Left renal pelvis (tissue), 4 donors: ENCODE measurements around the gene MAGOHB. TPM values are rescaled to one million over a fixed set of nuclear protein-coding genes. Genes with fewer than 3 reads are reported as not detected.
"Not testable (repeated sequence)": the region's sequence is repeated elsewhere in the genome, so short reads cannot be mapped to it uniquely, and the experiment has no call there.

Experiments used
- DNase-seq, 4 donors: peaks; one replicate each; pipeline ENCODE4 v3.0.0-alpha.2; 2013; ENCODE audit warnings: low read depth in 4 of 4, low spot score in 3 of 4
- polyA plus RNA-seq, 4 donors: library from polyadenylated mRNA; unstranded; fragments of 120-200 nt; gene quantifications; one replicate each; pipeline ENCODE4 v1.2.1, GENCODE V29; 2013; ENCODE audit not compliant: insufficient read length in 4 of 4

The MAGOHB gene
- 10 to 100 TPM; 38.5 to 50.0 (median 41.1) TPM for polyA plus RNA-seq

DNA sequence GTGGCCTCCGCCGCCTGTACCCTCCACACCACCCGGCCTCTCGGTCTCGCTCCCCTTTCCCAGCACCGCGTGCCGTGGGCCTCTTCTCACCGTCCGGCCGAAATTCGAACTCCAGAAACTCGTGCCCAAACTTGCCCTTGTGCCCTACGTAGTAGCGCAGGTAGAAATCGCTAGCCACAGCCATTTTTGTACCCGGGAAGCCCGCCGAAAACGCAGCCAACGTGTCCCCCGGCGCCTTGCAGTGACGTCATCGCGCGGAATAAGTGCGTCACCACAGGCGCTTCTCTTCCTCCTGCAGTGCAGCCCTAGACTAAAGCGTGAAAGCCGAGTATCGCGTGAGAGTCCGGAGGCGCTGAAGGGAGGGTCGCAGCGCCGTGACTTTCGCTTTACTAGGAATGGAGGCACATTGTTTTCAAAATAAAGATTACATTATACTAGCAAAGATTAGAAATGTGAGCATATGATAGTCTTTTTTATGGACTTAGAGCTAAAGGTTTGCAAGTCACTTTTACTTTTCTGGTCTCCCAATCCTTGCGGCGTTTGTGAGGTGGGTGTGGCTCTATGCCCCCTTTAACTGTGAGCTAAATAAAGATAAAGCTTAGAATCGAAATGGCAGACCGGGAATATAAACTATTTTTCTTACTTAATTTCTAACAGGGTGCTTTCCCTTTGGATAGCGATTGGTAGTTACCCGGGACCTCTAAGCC is at the start of gene MAGOHB:
TSS of gene MAGOHB (minus strand) at position 261 of the 707 bp plus-strand sequence. CDS start at position 184, 77 bp downstream.
- peak; percentile 93 to 97 (median 95) for DNase-seq

- DNase-seq, result no peak
Measured at GRCh38 chr12:10661338-10661737, 47.9 kb upstream of the MAGOHB start.

DNA sequence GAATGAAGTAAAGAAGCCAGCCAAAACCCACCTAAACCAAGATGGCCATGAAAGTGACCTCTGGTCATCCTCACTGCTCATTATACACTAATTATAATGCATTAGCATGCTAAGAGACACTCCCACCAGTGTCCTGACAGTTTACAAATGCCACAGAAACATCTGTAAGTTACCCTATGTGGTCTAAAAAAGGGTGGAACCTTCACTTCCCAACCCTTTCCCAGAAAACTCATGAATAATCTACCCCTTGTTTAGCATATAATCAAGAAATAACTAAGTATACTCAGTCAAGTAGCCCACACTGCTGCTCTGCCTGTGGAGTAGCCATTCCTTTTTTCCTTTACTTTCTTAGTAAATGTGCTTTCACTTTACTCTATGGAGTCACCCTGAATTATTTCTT is 40.6 kb upstream of the MAGOHB start:
- no peak for DNase-seq

GRCh38 chr12:10652192-10652591 is 38.8 kb upstream of the MAGOHB start:
- DNase-seq, result no peak

DNA sequence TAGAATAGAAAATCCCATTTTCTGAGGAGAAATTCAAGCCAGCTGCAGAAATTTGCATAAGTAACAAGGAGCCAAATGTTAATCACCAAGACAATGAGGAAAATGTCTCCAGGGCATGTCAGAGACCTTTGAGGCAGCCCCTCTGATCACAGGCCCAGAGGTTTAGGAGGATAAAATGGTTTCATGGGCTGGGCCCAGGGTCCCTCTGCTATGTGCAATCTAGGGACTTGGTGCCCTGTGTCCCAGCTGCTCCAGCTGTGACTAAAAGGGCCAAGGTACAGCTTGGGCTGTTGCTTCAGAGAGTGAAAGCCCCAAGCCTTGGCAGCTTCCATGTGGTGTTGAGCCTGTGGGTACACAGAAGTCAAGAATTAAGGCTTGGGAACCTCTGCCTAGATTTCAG is 33.2 kb upstream of the MAGOHB start:
- not testable (repeated sequence) for DNase-seq

GRCh38 chr12:10645910-10646309 is 32.5 kb upstream of the MAGOHB start:
- DNase-seq, result no peak

GRCh38 chr12:10641735-10642500 is 28.5 kb upstream of the MAGOHB start:
- DNase-seq, result no peak

DNA sequence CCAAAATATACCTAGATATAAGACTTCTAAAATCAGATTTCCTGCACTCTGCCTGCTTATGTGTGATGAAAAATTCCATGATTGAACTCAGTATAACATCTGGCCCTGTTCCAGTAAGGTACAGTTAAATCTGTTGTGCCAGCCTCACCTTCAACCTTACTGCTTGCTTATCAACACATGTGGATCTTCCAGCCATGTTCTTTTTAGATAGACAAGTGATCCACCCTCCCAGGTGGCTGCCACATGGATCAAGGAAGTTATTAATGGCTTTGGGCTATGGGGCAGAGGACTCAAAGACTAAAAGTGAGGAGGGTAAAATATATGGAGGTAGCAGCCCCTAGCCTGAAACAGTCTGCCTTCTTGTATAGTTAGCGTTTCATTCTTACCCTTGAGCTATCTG is 25.3 kb upstream of the MAGOHB start:
- DNase-seq, result no peak

DNA sequence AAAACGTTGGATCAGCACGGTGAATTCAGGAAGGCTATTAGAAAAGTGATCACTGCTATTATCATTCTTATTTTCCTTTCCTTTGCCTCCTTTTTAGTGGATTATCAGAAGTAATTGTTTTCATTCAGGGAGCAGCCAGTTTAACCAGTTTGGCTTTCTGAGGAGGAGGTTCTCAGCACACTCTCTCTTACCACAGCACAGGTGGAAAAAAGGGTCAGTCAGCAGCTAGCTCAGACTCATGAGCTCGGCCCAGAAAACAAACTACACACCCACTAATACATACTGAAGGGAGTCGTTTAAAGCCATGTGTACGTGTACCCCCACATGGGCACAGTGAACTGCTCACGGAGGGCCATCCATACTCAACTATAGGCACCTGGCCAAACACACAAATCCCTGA is 23.2 kb upstream of the MAGOHB start:
- DNase-seq, result no peak

DNA sequence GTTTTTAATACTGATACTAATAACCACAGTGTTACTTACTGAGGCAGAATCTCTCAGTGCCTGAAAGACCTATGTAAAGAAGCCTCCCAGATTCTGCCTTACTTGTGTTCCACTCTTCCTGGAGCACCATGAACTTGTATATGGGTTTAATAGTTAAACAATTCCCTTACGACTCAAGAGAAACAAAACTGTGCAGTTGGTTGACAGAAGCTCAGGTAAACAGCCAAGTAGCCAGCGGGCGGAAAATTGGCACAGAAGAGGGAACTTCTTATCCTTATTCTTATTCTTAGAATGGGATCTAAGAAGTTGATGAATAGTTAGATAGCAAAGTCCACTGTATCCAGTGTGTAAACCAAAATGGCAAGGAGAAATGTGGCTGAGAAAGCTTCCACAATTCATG is 22.7 kb upstream of the MAGOHB start:
- DNase-seq, result no peak

- DNase-seq, result no peak
Measured at GRCh38 chr12:10635306-10635705, 21.9 kb upstream of the MAGOHB start.

DNA sequence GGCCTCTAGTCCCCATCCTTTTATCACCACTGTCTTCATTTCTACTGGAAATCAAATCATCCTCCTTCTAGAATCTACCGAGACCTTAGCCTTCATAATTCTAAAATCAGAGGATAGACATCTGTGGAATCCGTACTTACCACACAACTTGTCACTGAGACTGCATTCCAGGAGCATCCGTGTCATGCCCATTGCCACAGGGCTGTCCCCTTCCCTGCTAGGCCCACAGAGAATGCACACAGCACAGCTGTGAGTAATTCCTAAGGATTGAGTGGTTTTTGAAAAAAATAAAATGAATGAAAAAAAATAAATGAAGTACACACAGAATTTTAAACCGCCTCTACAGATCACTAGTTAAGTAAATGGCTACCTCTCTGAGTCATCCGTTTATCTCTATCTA is 21.0 kb upstream of the MAGOHB start:
- DNase-seq, result no peak

DNA sequence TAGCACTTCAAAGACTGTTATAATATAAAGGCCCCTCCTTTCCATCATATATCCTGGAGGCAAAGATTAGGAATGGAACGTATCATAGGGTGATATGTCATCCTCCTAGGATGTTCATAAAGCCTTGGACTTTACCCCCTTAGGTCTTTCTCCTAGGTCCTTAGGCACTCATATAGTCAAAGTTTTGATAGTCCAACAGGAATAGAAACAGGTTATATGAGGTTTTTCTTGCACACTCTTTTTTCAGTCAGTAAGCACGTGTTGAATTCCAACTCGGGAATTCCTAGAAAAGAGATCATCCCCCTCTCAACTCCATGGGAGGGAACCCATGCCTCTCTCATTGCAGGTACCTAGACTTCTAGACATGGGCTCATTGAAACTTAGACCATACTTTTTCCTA is 20.1 kb upstream of the MAGOHB start:
- no peak for DNase-seq

DNA sequence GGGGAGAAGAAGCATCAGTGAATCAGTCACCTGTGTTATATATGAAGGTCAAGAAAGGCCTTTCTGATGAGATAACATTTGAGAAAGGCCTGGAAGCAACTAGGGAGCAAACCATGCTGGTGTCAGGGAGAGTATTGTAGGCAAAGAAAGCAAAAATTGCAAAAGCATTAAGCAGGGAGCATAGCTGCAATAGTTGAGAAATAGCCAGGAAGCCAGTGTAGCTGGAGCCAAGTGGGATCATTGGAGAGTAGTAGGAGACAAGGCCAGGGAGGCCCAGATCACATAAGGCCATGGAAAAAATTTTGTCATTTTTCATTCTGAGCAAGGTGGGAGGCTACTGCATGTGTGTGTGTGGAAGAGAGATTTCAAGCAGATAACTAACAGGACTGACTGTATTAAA is 18.8 kb upstream of the MAGOHB start:
- DNase-seq, result no peak

GRCh38 chr12:10624605-10625004 is 11.2 kb upstream of the MAGOHB start:
- DNase-seq, result no peak

DNA sequence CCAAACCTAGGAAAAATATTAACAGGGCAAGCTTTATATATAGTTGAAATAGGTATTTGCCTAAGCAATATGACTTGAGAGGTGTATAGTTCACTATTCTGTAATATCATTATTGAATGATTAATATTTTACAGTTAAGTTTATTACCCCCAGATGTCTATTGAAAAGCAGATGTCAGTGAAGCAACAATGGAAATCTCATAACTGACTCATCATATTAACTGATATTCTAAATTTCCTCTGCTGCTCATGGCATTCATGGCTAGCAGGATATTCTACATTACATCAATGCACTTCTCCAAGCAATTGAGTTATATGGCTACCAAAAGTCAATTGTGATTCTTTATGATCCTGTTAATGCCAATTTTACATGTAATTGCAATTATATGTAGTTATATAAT is 9.7 kb upstream of the MAGOHB start:
- no peak for DNase-seq

GRCh38 chr12:10621278-10621677 is 7.9 kb upstream of the MAGOHB start:
- DNase-seq, result no peak

- no peak for DNase-seq
Measured at GRCh38 chr12:10620078-10620779, 6.8 kb upstream of the MAGOHB start.

GRCh38 chr12:10618338-10618987 is 5.1 kb upstream of the MAGOHB start:
- DNase-seq, result no peak

DNA sequence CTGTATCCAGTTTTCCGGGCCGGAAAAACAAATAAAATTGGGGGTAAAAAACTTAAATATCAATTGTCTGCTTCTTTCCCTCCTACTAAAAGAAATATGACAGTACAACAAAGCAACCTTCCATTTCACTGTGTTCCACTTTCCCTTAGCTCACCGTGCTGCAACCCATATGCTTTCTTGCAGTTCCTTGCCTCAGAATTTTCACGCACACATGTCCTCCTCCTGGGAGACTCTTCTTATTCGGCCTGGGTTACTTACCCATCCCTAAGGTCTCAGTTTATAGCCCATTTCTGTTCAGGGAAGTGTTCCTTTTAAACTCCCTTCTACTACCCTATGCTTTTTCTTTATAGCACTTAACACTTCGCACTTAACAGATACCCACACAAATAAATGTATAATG is 4.5 kb upstream of the MAGOHB start:
- DNase-seq, result no peak

DNA sequence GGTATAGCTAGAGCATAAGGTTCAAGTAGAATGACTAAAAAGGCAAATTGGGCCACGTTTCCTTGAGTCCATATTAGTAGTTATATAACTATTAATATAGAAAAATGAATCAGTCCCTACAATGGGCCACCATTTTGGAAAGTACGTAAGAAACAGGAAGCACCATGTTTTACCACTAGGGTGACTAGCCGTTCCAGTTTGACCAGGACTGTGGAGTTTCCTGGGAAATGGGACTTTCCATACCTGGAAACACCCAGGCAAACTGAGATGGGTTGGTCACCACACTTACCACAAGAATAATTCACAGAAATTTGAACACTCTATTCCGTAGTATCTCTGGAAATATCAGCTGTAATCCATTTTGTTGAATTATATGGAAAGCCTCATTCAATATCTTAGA is 2.1 kb upstream of the MAGOHB start:
- DNase-seq, result no peak
